Smooth muscle cell (in vitro differentiated cells): Measurements from ENCODE around the gene ARHGDIA. TPM values are rescaled to one million over a fixed set of nuclear protein-coding genes. Genes with fewer than 3 reads are reported as not detected.

Source experiments
- DNase-seq: peaks from one replicate; lab custom pipeline; 2025; ENCODE audit not compliant: unreplicated experiment; lab: John Stamatoyannopoulos, UW
- H2AFZ ChIP-seq: fragments of 200-600 bp; sonication (generic); 2 replicates; pipeline ENCODE4 v1.6.0; 2016; ENCODE audit warnings: antibody characterized with exemption, low read depth, mild to moderate bottlenecking
- H3F3A ChIP-seq: fragments of 200-600 bp; sonication (generic); 2 replicates; pipeline ENCODE4 v1.6.0; 2017; ENCODE audit warnings: antibody characterized with exemption, low read depth
- H3K27ac ChIP-seq: fragments of 200-600 bp; sonication (generic); 2 replicates; pipeline ENCODE4 v1.5.1; 2016; ENCODE audit warnings: low read depth, mild to moderate bottlenecking
- H3K27me3 ChIP-seq: fragments of 200-600 bp; sonication (generic); 2 replicates; pipeline ENCODE4 v1.6.1; 2016; ENCODE audit warnings: low read depth, mild to moderate bottlenecking
- H3K36me3 ChIP-seq: fragments of 200-600 bp; sonication (generic); 2 replicates; pipeline ENCODE4 v1.5.1; 2016; ENCODE audit warnings: low read depth
- H3K4me1 ChIP-seq: fragments of 200-600 bp; sonication (generic); 2 replicates; pipeline ENCODE4 v1.5.1; 2016; ENCODE audit warnings: low read depth
- H3K4me2 ChIP-seq: fragments of 200-600 bp; sonication (generic); 2 replicates; pipeline ENCODE4 v1.6.0; 2016; ENCODE audit warnings: mild to moderate bottlenecking
- H3K4me3 ChIP-seq: fragments of 200-600 bp; sonication (generic); 2 replicates; pipeline ENCODE4 v1.5.1; 2016; ENCODE audit warnings: mild to moderate bottlenecking
- H3K79me2 ChIP-seq: fragments of 200-600 bp; sonication (generic); 2 replicates; pipeline ENCODE4 v1.6.0; 2016; ENCODE audit warnings: low read depth, mild to moderate bottlenecking
- H3K9ac ChIP-seq: fragments of 200-600 bp; sonication (generic); 2 replicates; pipeline ENCODE4 v1.6.0; 2016; ENCODE audit warnings: low read depth
- H3K9me3 ChIP-seq: fragments of 200-600 bp; sonication (generic); replicated peaks from 2 replicates; pipeline ENCODE4 v1.5.1; 2016; ENCODE audit warnings: low read depth
- H4K20me1 ChIP-seq: fragments of 200-600 bp; sonication (generic); 2 replicates; pipeline ENCODE4 v1.6.0; 2016; ENCODE audit warnings: low read depth
- CTCF ChIP-seq: fragments of 200-600 bp; sonication (generic); IDR thresholded peaks from 2 replicates; pipeline ENCODE4 v1.5.1; 2017; ENCODE audit warnings: borderline replicate concordance, mild to moderate bottlenecking, antibody characterized with exemption; ENCODE audit not compliant: insufficient read depth, poor library complexity, severe bottlenecking
- WGBS: methylation state at CpG from one replicate; pipeline ENCODE4 v1.1.7; 2016; ENCODE audit warnings: low lambda C conversion rate; 5-methylcytosine and 5-hydroxymethylcytosine counted together
- polyA plus RNA-seq: library from polyadenylated mRNA; unstranded; fragments of >200 nt; fragmentation: Nextera tagmentation; extraction: Ambion mirVana; gene quantifications from 2 replicates; pipeline ENCODE4 v1.2.1, GENCODE V29; 2016
- total RNA-seq: library from RNA; depleted of rRNA; stranded (reverse); fragments of >200 nt; gene quantifications from 2 replicates; pipeline ENCODE4 v1.2.3, GENCODE V29; 2014

Gene ARHGDIA
- total and polyA plus RNA-seq, 2 experiments from 2014 or later = 256 to 360 TPM

GRCh38 chr17:81844327-81844851, 26.7 kb downstream of the ARHGDIA start:
- no peak for DNase-seq
- H3K4me3 ChIP-seq = no peak overlapping the region
- H2AFZ ChIP-seq = no peak overlapping the region
- no peaks in the 10 kb centered on the region for H3K9me3 ChIP-seq
- TF ChIP-seq CTCF = no peak
- H3K4me2 ChIP-seq = no peak overlapping the region
- H3K36me3 ChIP-seq = peaks cover 8% of the 10 kb centered on the region
- no peak overlapping the region for H3K27ac ChIP-seq
- H3K9ac ChIP-seq = no peak overlapping the region
- H3F3A ChIP-seq = peaks cover 49% of the 10 kb centered on the region
- no peaks in the 10 kb centered on the region for H3K27me3 ChIP-seq
- peaks cover 72% of the 10 kb centered on the region for H4K20me1 ChIP-seq
- H3K4me1 ChIP-seq = no peaks in the 10 kb centered on the region
- H3K79me2 ChIP-seq = peaks cover 7% of the 10 kb centered on the region
- WGBS = 95% methylated on average over 14 of the region's 14 CpGs

GRCh38 chr17:81843713-81844326, 27.3 kb downstream of the ARHGDIA start:
- H3K9ac ChIP-seq = no peak overlapping the region
- no peak for DNase-seq
- no peak overlapping the region for H3K4me3 ChIP-seq
- H3K4me1 ChIP-seq = no peaks in the 10 kb centered on the region
- peaks cover 48% of the 10 kb centered on the region for H3F3A ChIP-seq
- H3K9me3 ChIP-seq = no peaks in the 10 kb centered on the region
- H3K79me2 ChIP-seq = peaks cover 4% of the 10 kb centered on the region
- TF ChIP-seq CTCF = no peak
- peaks cover 66% of the 10 kb centered on the region for H4K20me1 ChIP-seq
- no peak overlapping the region for H3K27ac ChIP-seq
- no peak overlapping the region for H3K4me2 ChIP-seq
- H3K36me3 ChIP-seq = peaks cover 8% of the 10 kb centered on the region
- H2AFZ ChIP-seq = no peak overlapping the region
- WGBS = 96% methylated on average over 30 of the region's 30 CpGs
- H3K27me3 ChIP-seq = no peaks in the 10 kb centered on the region

- Histone ChIP-seq H4K20me1 (peaks cover 59% of the 10 kb centered on the region), H3K79me2 (no peaks in the 10 kb centered on the region), H3K9me3 (no peaks in the 10 kb centered on the region), H3F3A (peaks cover 51% of the 10 kb centered on the region), H3K36me3 (peaks cover 8% of the 10 kb centered on the region), H3K9ac (no peak overlapping the region), H3K27me3 (no peaks in the 10 kb centered on the region), H3K4me3 (no peak overlapping the region), H2AFZ (no peak overlapping the region), H3K4me2 (no peak overlapping the region), H3K4me1 (no peaks in the 10 kb centered on the region), H3K27ac (no peak overlapping the region)
- no peak for DNase-seq
- 93% methylated on average over 21 of the region's 21 CpGs for WGBS
- TF ChIP-seq CTCF = no peak
Measured at GRCh38 chr17:81842725-81843504, 28.2 kb downstream of the ARHGDIA start.

- Histone ChIP-seq H3K4me1 (no peaks in the 10 kb centered on the region), H2AFZ (no peak overlapping the region), H3K4me2 (no peak overlapping the region), H3K36me3 (peaks cover 8% of the 10 kb centered on the region), H4K20me1 (peaks cover 54% of the 10 kb centered on the region), H3K27me3 (no peaks in the 10 kb centered on the region), H3K9me3 (no peaks in the 10 kb centered on the region), H3K9ac (no peak overlapping the region), H3K4me3 (no peak overlapping the region), H3K27ac (no peak overlapping the region), H3F3A (peaks cover 54% of the 10 kb centered on the region), H3K79me2 (no peaks in the 10 kb centered on the region)
- 97% methylated on average over 11 of the region's 11 CpGs for WGBS
- no peak for TF ChIP-seq CTCF
- DNase-seq = no peak
Measured at GRCh38 chr17:81842378-81842724, 28.8 kb downstream of the ARHGDIA start.
